Brain microvascular endothelial cell (primary cell): ENCODE data around the gene SOX15.

Experiments
- DNase-seq: peaks from one replicate; pipeline ENCODE4 v3.0.0-alpha.2; 2020
- H3K27ac ChIP-seq: fragments of 250-450 bp; sonication (Bioruptor Pico); 2 replicates; pipeline ENCODE4 v1.5.1; 2020; ENCODE audit warnings: mild to moderate bottlenecking, moderate library complexity
- H3K27me3 ChIP-seq: fragments of 250-450 bp; sonication (Bioruptor Pico); replicated peaks from 2 replicates; pipeline ENCODE4 v1.5.1; 2020; ENCODE audit warnings: mild to moderate bottlenecking
- H3K36me3 ChIP-seq: fragments of 250-450 bp; sonication (Bioruptor Pico); replicated peaks from 2 replicates; pipeline ENCODE4 v1.5.1; 2020; ENCODE audit warnings: mild to moderate bottlenecking
- H3K4me3 ChIP-seq: 2 replicates; pipeline ENCODE4 v1.5.1; 2011; ENCODE audit warnings: low read depth, mild to moderate bottlenecking, control low read depth, low read length, moderate library complexity
- in situ Hi-C: cut with HindIII; loops from 2 replicates; pipeline ENCODE4 v1.10.0; 2017; ENCODE audit warnings: low sequenced_read_pairs, low pct_ligation_motif_present
- TF ChIP-seq, protein P1 (sequence below): IDR thresholded peaks from 2 replicates; pipeline ENCODE4 v1.5.1; 2011; ENCODE audit warnings: low read depth, mild to moderate bottlenecking, moderate library complexity, low read length, control low read depth, inconsistent platforms; ENCODE audit errors: missing control alignments

SOX15 gene

DNA sequence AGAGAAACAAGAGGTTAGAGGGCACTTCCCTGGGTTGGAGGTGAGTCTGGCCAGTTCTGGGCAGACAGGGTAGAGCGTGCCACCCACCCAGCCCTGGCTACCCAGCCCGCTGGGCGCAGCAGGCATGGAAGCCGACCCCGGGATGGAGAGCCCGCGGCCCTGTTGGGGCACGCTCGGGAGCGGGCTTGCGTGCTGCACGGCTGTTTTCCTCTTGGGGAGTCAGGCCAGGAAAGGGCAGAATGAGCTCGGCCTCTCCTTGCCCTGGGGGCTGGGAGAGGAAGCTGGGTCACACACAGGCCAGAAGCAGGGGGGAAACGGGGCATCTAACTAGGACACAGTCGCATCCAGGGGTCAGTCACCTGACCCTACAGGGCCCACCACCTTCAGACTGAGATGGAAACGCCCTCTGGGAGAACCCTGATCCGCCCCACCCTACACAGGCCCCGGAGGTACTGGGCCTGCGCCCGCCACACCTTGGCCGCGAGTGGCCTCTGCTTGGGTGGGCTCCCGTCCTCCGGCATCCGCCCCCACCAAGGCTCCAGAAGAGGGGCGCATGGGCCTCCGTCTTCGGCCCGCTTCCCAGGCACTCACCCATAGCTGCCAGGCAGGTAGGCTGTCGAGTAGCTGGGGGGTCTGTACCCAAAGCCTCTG is 1.2 kb downstream of the SOX15 start:
- H3K36me3 ChIP-seq, result peaks cover 39% of the 10 kb centered on the region
- no peak for DNase-seq
- H3K27ac ChIP-seq, result peak overlapping the region; percentile 65
- TF ChIP-seq, protein P1, sequence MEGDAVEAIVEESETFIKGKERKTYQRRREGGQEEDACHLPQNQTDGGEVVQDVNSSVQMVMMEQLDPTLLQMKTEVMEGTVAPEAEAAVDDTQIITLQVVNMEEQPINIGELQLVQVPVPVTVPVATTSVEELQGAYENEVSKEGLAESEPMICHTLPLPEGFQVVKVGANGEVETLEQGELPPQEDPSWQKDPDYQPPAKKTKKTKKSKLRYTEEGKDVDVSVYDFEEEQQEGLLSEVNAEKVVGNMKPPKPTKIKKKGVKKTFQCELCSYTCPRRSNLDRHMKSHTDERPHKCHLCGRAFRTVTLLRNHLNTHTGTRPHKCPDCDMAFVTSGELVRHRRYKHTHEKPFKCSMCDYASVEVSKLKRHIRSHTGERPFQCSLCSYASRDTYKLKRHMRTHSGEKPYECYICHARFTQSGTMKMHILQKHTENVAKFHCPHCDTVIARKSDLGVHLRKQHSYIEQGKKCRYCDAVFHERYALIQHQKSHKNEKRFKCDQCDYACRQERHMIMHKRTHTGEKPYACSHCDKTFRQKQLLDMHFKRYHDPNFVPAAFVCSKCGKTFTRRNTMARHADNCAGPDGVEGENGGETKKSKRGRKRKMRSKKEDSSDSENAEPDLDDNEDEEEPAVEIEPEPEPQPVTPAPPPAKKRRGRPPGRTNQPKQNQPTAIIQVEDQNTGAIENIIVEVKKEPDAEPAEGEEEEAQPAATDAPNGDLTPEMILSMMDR, result no peak
- no peaks in the 10 kb centered on the region for H3K27me3 ChIP-seq
- peak overlapping the region; percentile 9 for H3K4me3 ChIP-seq
- in situ Hi-C loops, result no loop called here

DNA sequence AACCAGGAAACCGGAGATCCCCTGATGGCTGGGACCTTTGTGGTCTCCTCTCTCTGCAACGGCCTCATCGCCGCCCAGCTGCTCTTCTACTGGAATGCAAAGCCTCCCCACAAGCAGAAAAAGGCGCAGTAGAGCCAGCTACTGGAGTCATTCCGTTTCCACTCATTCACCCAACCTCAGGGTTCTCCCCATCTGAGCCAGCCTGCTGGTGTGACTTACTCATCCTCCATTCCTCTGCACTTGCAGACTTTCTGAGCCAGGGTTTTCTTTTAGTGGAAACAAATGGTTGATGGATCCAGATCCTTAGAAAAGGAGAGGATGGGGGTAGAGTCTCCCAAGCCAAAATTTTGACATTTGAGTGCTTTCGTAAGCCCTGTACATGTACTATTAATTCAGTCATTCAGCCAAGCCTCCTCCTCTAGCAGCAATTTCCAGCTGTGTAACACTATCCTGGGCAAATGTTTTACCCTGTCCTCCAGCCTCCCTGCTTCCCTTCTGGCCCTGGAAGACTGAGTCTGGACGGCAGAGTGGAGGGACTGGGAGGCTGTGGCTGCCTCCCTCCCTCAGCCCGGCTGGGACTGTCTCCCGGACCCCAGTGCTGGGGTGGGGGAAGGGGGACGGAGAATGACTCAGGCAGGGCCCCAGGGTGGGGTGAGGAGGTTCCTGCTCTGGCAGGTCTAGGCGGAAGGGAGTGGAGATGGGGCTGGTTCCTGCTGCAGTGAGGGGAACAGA is 2.3 kb downstream of the SOX15 start:
- peak; percentile 95 for DNase-seq
- TF ChIP-seq, protein P1, result peak; percentile 47
- Histone ChIP-seq H3K27ac (peak overlapping the region; percentile 65), H3K4me3 (peak overlapping the region; percentile 12), H3K27me3 (no peaks in the 10 kb centered on the region), H3K36me3 (peaks cover 28% of the 10 kb centered on the region)
- in situ Hi-C loops, result no loop called here

DNA sequence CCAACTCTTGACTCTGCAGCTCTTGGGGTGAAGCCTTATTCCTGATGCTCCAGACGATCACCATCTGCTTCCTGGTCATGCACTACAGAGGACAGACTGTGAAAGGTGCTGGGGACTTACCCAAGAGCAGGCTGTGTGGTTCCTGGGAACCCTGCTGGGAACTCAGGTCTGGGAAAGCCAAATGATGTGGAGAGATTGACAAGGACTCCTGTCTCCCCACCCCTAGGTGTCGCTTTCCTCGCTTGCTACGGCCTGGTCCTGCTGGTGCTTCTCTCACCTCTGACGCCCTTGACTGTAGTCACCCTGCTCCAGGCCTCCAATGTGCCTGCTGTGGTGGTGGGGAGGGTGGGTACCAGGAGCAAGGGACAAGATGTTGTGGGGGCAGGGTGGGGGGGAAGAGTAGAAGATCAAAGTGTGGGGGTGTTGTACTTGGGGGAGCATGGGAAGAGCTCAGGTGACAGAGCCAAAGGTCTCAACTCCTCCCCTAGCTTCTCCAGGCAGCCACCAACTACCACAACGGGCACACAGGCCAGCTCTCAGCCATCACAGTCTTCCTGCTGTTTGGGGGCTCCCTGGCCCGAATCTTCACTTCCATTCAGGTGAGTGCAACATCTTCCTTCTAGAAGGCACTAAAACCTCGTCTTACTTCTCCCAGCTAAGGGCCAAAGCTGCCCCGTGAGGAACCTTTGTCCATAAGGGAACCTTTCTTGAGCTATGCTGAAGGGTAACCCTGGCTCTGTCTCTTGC is 3.0 kb downstream of the SOX15 start:
- DNase-seq, result no peak
- H3K36me3 ChIP-seq, result peaks cover 21% of the 10 kb centered on the region
- H3K4me3 ChIP-seq, result no peak overlapping the region
- TF ChIP-seq, protein P1, result peak; percentile 49
- H3K27ac ChIP-seq, result peak overlapping the region; percentile 23
- in situ Hi-C loops, result no loop called here
- no peaks in the 10 kb centered on the region for H3K27me3 ChIP-seq

DNA sequence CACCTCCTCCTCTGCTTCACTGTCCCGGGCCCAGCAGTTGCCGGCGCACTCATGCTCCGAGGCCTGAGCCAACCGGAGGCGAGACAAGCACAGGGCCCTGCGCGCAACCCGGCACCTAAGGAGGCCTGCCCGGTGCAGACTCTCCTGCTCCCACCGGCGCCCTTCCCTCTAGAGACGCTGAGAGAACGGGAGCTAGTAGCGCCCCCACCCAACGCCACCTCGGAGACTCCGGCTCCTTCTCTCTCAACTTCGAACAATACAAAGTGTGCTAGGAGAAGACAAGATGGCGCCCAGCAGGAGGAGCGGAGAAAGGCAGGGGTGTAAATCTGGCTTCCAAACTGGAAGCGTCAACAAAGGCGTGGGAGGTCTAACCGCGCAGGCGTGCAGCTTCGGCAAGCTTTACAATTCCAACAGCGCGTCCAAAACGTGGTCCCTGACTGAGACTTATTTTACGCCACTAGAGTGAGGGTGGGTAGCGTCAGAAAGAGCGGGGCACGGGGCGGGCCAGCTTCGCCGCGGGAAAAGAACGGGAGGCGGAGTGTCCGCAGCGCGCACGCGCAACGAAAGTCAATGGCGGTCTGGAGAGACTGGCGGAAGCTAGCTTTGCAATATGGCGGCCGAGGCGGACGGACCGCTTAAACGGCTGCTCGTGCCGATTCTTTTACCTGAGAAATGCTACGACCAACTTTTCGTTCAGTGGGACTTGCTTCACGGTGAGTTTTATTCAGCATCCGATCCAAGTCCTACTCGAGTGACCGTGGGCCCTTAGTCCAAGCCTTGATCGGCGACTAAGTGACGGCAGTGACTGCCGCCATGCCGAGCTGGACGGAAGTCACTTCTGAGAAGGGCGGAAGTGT is 6.4 kb downstream of the SOX15 start, which contains the start of gene MPDU1:
Gene MPDU1, plus strand, starts transcription at position 600 of the 857 bp plus-strand sequence. Its CDS starts 11 bp downstream, at position 611.
- Histone ChIP-seq H3K27me3 (no peaks in the 10 kb centered on the region), H3K36me3 (peaks cover 8% of the 10 kb centered on the region), H3K27ac (peak within 1 kb of the TSS; percentile 95), H3K4me3 (peak within 1 kb of the TSS; percentile 90)
- in situ Hi-C loops, result no loop called here
- peak; percentile 92 for DNase-seq
- TF ChIP-seq, protein P1, result no peak
